NB4 (cell line): ENCODE measurements around the gene RBM20.

Experiments
- CTCF ChIP-seq: IDR thresholded peaks from one replicate; pipeline ENCODE4 v1.5.1; 2012; ENCODE audit warnings: low read depth, low read length
- MAX ChIP-seq: IDR thresholded peaks from 2 replicates; pipeline ENCODE4 v1.6.1; 2011; ENCODE audit warnings: low read depth, low read length
- MYC ChIP-seq: IDR thresholded peaks from 2 replicates; pipeline ENCODE4 v1.6.1; 2011; ENCODE audit warnings: low read depth, low read length
- POLR2A ChIP-seq: IDR thresholded peaks from 2 replicates; pipeline ENCODE4 v1.6.1; 2011; ENCODE audit warnings: mild to moderate bottlenecking; ENCODE audit not compliant: insufficient read length; ENCODE audit errors: extremely low read depth

GRCh38 chr10:110709444-110709828, 65.3 kb downstream of the RBM20 start:
- TF ChIP-seq CTCF (no peak), POLR2A (no peak), MAX (no peak), MYC (no peak)
